HEK293 (cell line): ENCODE results near the gene DCUN1D1.

ENCODE experiments used
- CTCF ChIA-PET: fragments of 350-600 bp; formaldehyde crosslinking; extraction: SDS; loops from one replicate; lab custom pipeline; 2021; ENCODE audit warnings: antibody characterized with exemption; lab: Yijun Ruan, JAX
- POLR2A ChIA-PET: fragments of 300-600 bp; formaldehyde crosslinking; extraction: SDS; loops from one replicate; lab custom pipeline; 2020; ENCODE audit warnings: antibody characterized with exemption, inconsistent platforms; lab: Yijun Ruan, JAX
- H3K27ac ChIP-seq: fragments of 200-500 bp; sonication (Bioruptor generic); 2 replicates; pipeline ENCODE4 v1.5.1; 2014; ENCODE audit warnings: low read depth, low read length, control low read depth, inconsistent platforms; ENCODE audit errors: extremely low read depth
- H3K36me3 ChIP-seq, 2 experiments: fragments of 200-500 bp in 1 of 2; sonication (Bioruptor generic) in 1 of 2; 1 replicate in 1 of 2; 2 replicates in 1 of 2; pipeline ENCODE4 v1.5.1; 2014 to 2017; ENCODE audit warnings: inconsistent platforms in 2 of 2, low read length in 2 of 2; ENCODE audit not compliant: control insufficient read depth in 2 of 2, insufficient read depth in 1 of 2
- H3K4me1 ChIP-seq: fragments of 200-500 bp; sonication (Bioruptor generic); 2 replicates; pipeline ENCODE4 v1.5.1; 2014; ENCODE audit warnings: mild to moderate bottlenecking, low read length, inconsistent platforms; ENCODE audit not compliant: control insufficient read depth, insufficient read depth
- H3K4me3 ChIP-seq: 2 replicates; pipeline ENCODE4 v1.5.1; 2011; ENCODE audit warnings: low read depth, mild to moderate bottlenecking, control low read depth, low read length, moderate library complexity
- H3K9me3 ChIP-seq: fragments of 200-500 bp; sonication (Bioruptor generic); 2 replicates; pipeline ENCODE4 v1.5.1; 2014; ENCODE audit warnings: low read depth, low read length, inconsistent platforms; ENCODE audit not compliant: control insufficient read depth, insufficient read depth
- GLIS2 ChIP-seq: fragments of 450-650 bp; formaldehyde crosslinking; IDR thresholded peaks from 2 replicates; pipeline ENCODE4 v1.5.1; 2016; ENCODE audit warnings: missing biosample characterization, missing genetic modification characterization
- MYNN ChIP-seq: fragments of 450-650 bp; formaldehyde crosslinking; IDR thresholded peaks from 2 replicates; pipeline ENCODE4 v1.5.1; 2016; ENCODE audit warnings: missing biosample characterization, missing genetic modification characterization, borderline replicate concordance
- MZF1 ChIP-seq: fragments of 450-650 bp; formaldehyde crosslinking; IDR thresholded peaks from 2 replicates; pipeline ENCODE4 v1.5.1; 2017; ENCODE audit warnings: missing biosample characterization, missing genetic modification characterization, borderline replicate concordance
- OVOL3 ChIP-seq: fragments of 450-650 bp; formaldehyde crosslinking; IDR thresholded peaks from 2 replicates; pipeline ENCODE4 v1.5.1; 2016; ENCODE audit warnings: missing biosample characterization, missing genetic modification characterization
- SETDB1 ChIP-seq: IDR thresholded peaks from one replicate; pipeline ENCODE4 v1.6.1; 2017; ENCODE audit warnings: mild to moderate bottlenecking, low read length, moderate library complexity, mixed read lengths; ENCODE audit not compliant: insufficient read length
- ZBTB8A ChIP-seq: fragments of 450-650 bp; formaldehyde crosslinking; IDR thresholded peaks from 2 replicates; pipeline ENCODE4 v1.5.1; 2016; ENCODE audit warnings: missing biosample characterization, missing genetic modification characterization
- ZFP69B ChIP-seq: fragments of 450-650 bp; formaldehyde crosslinking; IDR thresholded peaks from 2 replicates; pipeline ENCODE4 v1.5.1; 2016; ENCODE audit warnings: missing biosample characterization, missing genetic modification characterization
- ZNF10 ChIP-seq: fragments of 450-650 bp; formaldehyde crosslinking; IDR thresholded peaks from 2 replicates; pipeline ENCODE4 v1.5.1; 2017; ENCODE audit warnings: missing biosample characterization, missing genetic modification characterization
- ZNF133 ChIP-seq: fragments of 450-650 bp; formaldehyde crosslinking; IDR thresholded peaks from 2 replicates; pipeline ENCODE4 v1.5.1; 2016; ENCODE audit warnings: missing biosample characterization, missing genetic modification characterization
- ZNF169 ChIP-seq: fragments of 450-650 bp; formaldehyde crosslinking; IDR thresholded peaks from 2 replicates; pipeline ENCODE4 v1.5.1; 2016; ENCODE audit warnings: missing biosample characterization, missing genetic modification characterization
- ZNF274 ChIP-seq, 2 experiments: fragments of 200-500 bp in 1 of 2; fragments of 450-650 bp in 1 of 2; sonication (Bioruptor generic) in 1 of 2; formaldehyde crosslinking in 1 of 2; IDR thresholded peaks; 2 replicates each; pipeline versions ENCODE4 v1.5.1 to v1.6.1; 2014 to 2016; ENCODE audit warnings: borderline replicate concordance in 1 of 2, inconsistent platforms in 1 of 2, low read length in 1 of 2, missing biosample characterization in 1 of 2, missing genetic modification characterization in 1 of 2
- ZNF311 ChIP-seq: fragments of 450-650 bp; formaldehyde crosslinking; IDR thresholded peaks from 2 replicates; pipeline ENCODE4 v1.5.1; 2017; ENCODE audit warnings: missing biosample characterization, missing genetic modification characterization, borderline replicate concordance
- ZNF423 ChIP-seq: fragments of 450-650 bp; formaldehyde crosslinking; IDR thresholded peaks from 2 replicates; pipeline ENCODE4 v1.5.1; 2016; ENCODE audit warnings: missing biosample characterization, missing genetic modification characterization
- ZNF433 ChIP-seq: fragments of 450-650 bp; formaldehyde crosslinking; IDR thresholded peaks from 2 replicates; pipeline ENCODE4 v1.5.1; 2016; ENCODE audit warnings: missing biosample characterization, missing genetic modification characterization, low read depth
- ZNF514 ChIP-seq: fragments of 450-650 bp; formaldehyde crosslinking; IDR thresholded peaks from 2 replicates; pipeline ENCODE4 v1.5.1; 2016; ENCODE audit warnings: missing biosample characterization, missing genetic modification characterization
- ZNF544 ChIP-seq: fragments of 450-650 bp; formaldehyde crosslinking; IDR thresholded peaks from 2 replicates; pipeline ENCODE4 v1.5.0; 2017; ENCODE audit warnings: missing biosample characterization, missing genetic modification characterization
- ZNF548 ChIP-seq: fragments of 450-650 bp; formaldehyde crosslinking; IDR thresholded peaks from 2 replicates; pipeline ENCODE4 v1.5.1; 2016; ENCODE audit warnings: missing biosample characterization, missing genetic modification characterization
- ZNF549 ChIP-seq: fragments of 450-650 bp; IDR thresholded peaks from 2 replicates; pipeline ENCODE4 v1.5.1; 2018; ENCODE audit warnings: missing biosample characterization, missing genetic modification characterization, mild to moderate bottlenecking, inconsistent platforms, moderate library complexity
- ZNF621 ChIP-seq: fragments of 450-650 bp; formaldehyde crosslinking; IDR thresholded peaks from 2 replicates; pipeline ENCODE4 v1.5.1; 2017; ENCODE audit warnings: missing biosample characterization, missing genetic modification characterization
- ZNF626 ChIP-seq: fragments of 450-650 bp; sonication (Bioruptor Pico); formaldehyde crosslinking; IDR thresholded peaks from 2 replicates; pipeline ENCODE4 v1.5.1; 2018; ENCODE audit warnings: missing biosample characterization, missing genetic modification characterization, inconsistent platforms
- ZNF660 ChIP-seq: fragments of 450-650 bp; IDR thresholded peaks from 2 replicates; pipeline ENCODE4 v1.5.1; 2018; ENCODE audit warnings: missing biosample characterization, mild to moderate bottlenecking, missing genetic modification characterization
- ZNF664 ChIP-seq: fragments of 450-650 bp; formaldehyde crosslinking; IDR thresholded peaks from 2 replicates; pipeline ENCODE4 v1.5.1; 2016; ENCODE audit warnings: missing biosample characterization, missing genetic modification characterization
- ZNF677 ChIP-seq: fragments of 450-650 bp; IDR thresholded peaks from 2 replicates; pipeline ENCODE4 v1.5.0; 2018; ENCODE audit warnings: missing biosample characterization, mild to moderate bottlenecking, missing genetic modification characterization, moderate library complexity
- ZNF76 ChIP-seq: fragments of 450-650 bp; formaldehyde crosslinking; IDR thresholded peaks from 2 replicates; pipeline ENCODE4; 2016; ENCODE audit warnings: low read depth, missing biosample characterization, missing genetic modification characterization, borderline replicate concordance
- TF ChIP-seq, protein P1 (sequence below): fragments of 450-650 bp; formaldehyde crosslinking; IDR thresholded peaks from 2 replicates; pipeline ENCODE4 v1.5.1; 2016; ENCODE audit warnings: missing biosample characterization, missing genetic modification characterization
- TF ChIP-seq, protein P2 (sequence below): fragments of 450-650 bp; formaldehyde crosslinking; IDR thresholded peaks from 2 replicates; pipeline ENCODE4 v1.5.1; 2016; ENCODE audit warnings: missing biosample characterization, missing genetic modification characterization
- TF ChIP-seq, protein P3 (sequence below): fragments of 450-650 bp; formaldehyde crosslinking; IDR thresholded peaks from 2 replicates; pipeline ENCODE4 v1.5.1; 2016; ENCODE audit warnings: missing biosample characterization, missing genetic modification characterization
- TF ChIP-seq, protein P4 (sequence below): fragments of 450-650 bp; formaldehyde crosslinking; IDR thresholded peaks from 2 replicates; pipeline ENCODE4; 2016; ENCODE audit warnings: missing biosample characterization, missing genetic modification characterization

Gene DCUN1D1

DNA sequence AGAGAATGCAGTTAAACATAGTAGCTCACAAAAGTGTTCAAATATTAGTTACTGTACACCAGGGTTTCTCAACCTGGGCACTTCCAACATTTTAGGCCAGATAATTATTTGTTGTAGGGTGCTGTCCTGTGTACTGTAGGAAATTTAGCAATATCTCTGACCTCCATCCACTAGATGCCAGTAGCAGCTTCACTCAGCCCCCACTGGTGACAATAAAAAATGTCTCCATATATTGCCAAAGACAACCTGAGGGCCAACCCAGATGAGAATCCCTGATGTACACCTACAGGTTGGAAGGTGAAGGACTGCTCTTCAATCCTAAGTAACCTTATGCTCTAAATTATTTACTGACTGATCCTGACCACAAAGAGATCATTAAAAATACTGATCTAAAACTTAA, 32.5 kb downstream of the DCUN1D1 start (continued):
- no peak for TF ChIP-seq MZF1 (tag by site-specific recombination)
- no peak for TF ChIP-seq ZNF133
- TF ChIP-seq ZNF76 (tag by site-specific recombination): no peak
- TF ChIP-seq, protein P1, sequence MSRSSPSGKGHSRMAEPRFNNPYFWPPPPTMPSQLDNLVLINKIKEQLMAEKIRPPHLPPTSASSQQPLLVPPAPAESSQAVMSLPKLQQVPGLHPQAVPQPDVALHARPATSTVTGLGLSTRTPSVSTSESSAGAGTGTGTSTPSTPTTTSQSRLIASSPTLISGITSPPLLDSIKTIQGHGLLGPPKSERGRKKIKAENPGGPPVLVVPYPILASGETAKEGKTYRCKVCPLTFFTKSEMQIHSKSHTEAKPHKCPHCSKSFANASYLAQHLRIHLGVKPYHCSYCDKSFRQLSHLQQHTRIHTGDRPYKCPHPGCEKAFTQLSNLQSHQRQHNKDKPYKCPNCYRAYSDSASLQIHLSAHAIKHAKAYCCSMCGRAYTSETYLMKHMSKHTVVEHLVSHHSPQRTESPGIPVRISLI (tag by site-specific recombination): no peak
- TF ChIP-seq OVOL3 (tag by site-specific recombination): no peak
- no peak for TF ChIP-seq ZNF660

DNA sequence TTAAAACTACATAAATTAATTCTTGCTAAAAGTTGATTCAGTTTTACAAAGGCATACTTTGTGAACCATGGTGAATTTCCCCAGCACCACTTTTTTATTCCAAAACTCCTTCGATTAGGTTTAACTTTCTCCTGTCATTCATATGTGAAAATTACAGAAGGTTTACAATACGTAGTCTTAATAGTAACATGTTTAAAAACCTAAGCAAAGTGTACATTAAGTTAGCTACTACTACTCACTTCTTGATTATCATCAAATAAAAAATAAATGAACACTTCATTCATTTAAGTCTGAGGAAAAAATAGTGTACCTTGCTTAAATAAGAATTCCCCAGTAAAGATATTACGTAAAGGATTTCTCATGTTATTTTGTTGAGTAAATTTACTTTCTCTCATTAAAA, 38.6 kb downstream of the DCUN1D1 start:
- no peaks in the 10 kb centered on the region for H3K9me3 ChIP-seq
- no peak overlapping the region for H3K27ac ChIP-seq
- ChIA-PET POLR2A (no interaction called here), CTCF (no interaction called here)
- peaks cover 10 to 24% of the 10 kb centered on the region in 2 experiments; a peak in 2 of 3 replicates for H3K36me3 ChIP-seq
- no peak overlapping the region for H3K4me3 ChIP-seq
- no peaks in the 10 kb centered on the region for H3K4me1 ChIP-seq
- TF ChIP-seq ZNF664 (tag by site-specific recombination) (peak; percentile 93), ZFP69B (no peak), ZNF274 (IDR thresholded peaks at IDR 0.05; ENCODE audit: low read length) (no peak), ZNF274 (tag by site-specific recombination; IDR thresholded peaks at IDR 0.05; ENCODE audit: borderline replicate concordance) (no peak), SETDB1 (no peak)

DNA sequence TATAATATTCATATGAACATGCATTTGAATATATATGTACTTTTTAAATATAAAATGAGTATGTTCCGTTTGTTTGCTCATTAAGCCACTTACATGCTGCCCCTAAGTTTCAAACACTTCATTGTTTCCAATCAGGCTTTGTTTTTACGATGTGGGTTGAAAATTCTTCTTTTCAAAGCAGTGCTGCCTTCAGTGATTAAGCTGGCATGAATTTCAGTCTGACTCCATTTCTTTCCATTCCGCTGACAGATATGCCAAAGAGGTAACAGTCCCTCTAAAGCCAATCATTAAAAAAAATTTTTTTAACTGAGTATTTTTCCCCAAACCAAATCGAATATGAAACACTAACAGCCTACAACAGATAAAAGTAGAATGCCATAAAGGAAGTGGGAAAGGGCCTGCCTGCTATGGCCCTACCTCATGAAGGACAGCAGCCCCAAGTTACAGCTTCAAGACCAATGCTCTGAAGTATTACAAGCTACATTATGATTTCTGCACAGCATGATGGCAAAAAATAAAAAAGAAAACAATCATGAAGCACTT, 40.0 kb downstream of the DCUN1D1 start:
- CTCF ChIA-PET: no interaction called here
- H3K27ac ChIP-seq: no peak overlapping the region
- TF ChIP-seq ZNF10 (tag by site-specific recombination) (no peak), ZNF169 (tag by site-specific recombination) (no peak), ZNF423 (no peak), ZNF514 (no peak), ZNF548 (tag by site-specific recombination) (no peak), ZNF621 (tag by site-specific recombination) (no peak), ZNF549 (tag by site-specific recombination) (no peak), ZNF311 (no peak), MYNN (tag by site-specific recombination) (no peak), GLIS2 (tag by site-specific recombination) (no peak), ZNF626 (tag by site-specific recombination) (no peak), ZNF544 (tag by site-specific recombination) (no peak), ZBTB8A (tag by site-specific recombination) (no peak), ZNF677 (no peak), ZFP69B (no peak), ZNF433 (tag by site-specific recombination) (no peak)
- TF ChIP-seq, protein P2, sequence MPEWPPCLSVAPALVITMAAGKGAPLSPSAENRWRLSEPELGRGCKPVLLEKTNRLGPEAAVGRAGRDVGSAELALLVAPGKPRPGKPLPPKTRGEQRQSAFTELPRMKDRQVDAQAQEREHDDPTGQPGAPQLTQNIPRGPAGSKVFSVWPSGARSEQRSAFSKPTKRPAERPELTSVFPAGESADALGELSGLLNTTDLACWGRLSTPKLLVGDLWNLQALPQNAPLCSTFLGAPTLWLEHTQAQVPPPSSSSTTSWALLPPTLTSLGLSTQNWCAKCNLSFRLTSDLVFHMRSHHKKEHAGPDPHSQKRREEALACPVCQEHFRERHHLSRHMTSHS (tag by site-specific recombination): no peak
- TF ChIP-seq, protein P3, sequence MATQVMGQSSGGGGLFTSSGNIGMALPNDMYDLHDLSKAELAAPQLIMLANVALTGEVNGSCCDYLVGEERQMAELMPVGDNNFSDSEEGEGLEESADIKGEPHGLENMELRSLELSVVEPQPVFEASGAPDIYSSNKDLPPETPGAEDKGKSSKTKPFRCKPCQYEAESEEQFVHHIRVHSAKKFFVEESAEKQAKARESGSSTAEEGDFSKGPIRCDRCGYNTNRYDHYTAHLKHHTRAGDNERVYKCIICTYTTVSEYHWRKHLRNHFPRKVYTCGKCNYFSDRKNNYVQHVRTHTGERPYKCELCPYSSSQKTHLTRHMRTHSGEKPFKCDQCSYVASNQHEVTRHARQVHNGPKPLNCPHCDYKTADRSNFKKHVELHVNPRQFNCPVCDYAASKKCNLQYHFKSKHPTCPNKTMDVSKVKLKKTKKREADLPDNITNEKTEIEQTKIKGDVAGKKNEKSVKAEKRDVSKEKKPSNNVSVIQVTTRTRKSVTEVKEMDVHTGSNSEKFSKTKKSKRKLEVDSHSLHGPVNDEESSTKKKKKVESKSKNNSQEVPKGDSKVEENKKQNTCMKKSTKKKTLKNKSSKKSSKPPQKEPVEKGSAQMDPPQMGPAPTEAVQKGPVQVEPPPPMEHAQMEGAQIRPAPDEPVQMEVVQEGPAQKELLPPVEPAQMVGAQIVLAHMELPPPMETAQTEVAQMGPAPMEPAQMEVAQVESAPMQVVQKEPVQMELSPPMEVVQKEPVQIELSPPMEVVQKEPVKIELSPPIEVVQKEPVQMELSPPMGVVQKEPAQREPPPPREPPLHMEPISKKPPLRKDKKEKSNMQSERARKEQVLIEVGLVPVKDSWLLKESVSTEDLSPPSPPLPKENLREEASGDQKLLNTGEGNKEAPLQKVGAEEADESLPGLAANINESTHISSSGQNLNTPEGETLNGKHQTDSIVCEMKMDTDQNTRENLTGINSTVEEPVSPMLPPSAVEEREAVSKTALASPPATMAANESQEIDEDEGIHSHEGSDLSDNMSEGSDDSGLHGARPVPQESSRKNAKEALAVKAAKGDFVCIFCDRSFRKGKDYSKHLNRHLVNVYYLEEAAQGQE: no peak
- TF ChIP-seq, protein P4, sequence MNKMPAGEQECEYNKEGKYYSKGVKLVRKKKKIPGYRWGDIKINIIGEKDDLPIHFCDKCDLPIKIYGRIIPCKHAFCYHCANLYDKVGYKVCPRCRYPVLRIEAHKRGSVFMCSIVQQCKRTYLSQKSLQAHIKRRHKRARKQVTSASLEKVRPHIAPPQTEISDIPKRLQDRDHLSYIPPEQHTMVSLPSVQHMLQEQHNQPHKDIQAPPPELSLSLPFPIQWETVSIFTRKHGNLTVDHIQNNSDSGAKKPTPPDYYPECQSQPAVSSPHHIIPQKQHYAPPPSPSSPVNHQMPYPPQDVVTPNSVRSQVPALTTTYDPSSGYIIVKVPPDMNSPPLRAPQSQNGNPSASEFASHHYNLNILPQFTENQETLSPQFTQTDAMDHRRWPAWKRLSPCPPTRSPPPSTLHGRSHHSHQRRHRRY (tag by site-specific recombination): no peak
- TF ChIP-seq, all 188 proteins: peak for 0
- POLR2A ChIA-PET: no interaction called here
- Histone ChIP-seq H3K4me1 (no peaks in the 10 kb centered on the region), H3K9me3 (no peaks in the 10 kb centered on the region), H3K36me3 (peaks cover 1 to 11% of the 10 kb centered on the region in 2 experiments; a peak in 2 of 3 replicates), H3K4me3 (no peak overlapping the region)
